Lung (tissue), 12 donors: ENCODE data around the gene TSKU. TPM values are rescaled to one million over a fixed set of nuclear protein-coding genes. Genes with fewer than 3 reads are reported as not detected.

Experiments used
- ATAC-seq: fragments of 200-7000 bp; cut with Tn5 transposase; one replicate; pipeline ENCODE4 v1.9.1; 2020; ENCODE audit warnings: moderate number of reproducible peaks; ENCODE audit not compliant: insufficient read depth, low FRiP score
- DNase-seq, 3 donors: peaks; one replicate each; pipeline ENCODE4 v3.0.0-alpha.2; 2013 to 2017
- H3K27ac ChIP-seq, 2 donors: one replicate each; pipeline ENCODE4 v1.5.1; 2013; ENCODE audit warnings: mild to moderate bottlenecking in 2 of 2, moderate library complexity in 2 of 2, control low read depth in 1 of 2, inconsistent platforms in 1 of 2, low read depth in 1 of 2, low read length in 1 of 2
- H3K27me3 ChIP-seq, 3 donors: one replicate each; pipeline ENCODE4 v1.5.1; 2013; ENCODE audit warnings: low read length in 2 of 3; ENCODE audit not compliant: control insufficient read depth in 3 of 3, insufficient read depth in 3 of 3
- H3K36me3 ChIP-seq, 4 donors: one replicate each; pipeline ENCODE4 v1.5.1; 2013; ENCODE audit warnings: low read length in 4 of 4, mild to moderate bottlenecking in 1 of 4, moderate library complexity in 1 of 4; ENCODE audit not compliant: control insufficient read depth in 4 of 4, insufficient read depth in 4 of 4
- H3K4me1 ChIP-seq, 5 donors: one replicate each; pipeline ENCODE4 v1.5.1; 2013; ENCODE audit warnings: low read length in 5 of 5, mild to moderate bottlenecking in 2 of 5, moderate library complexity in 1 of 5; ENCODE audit not compliant: control insufficient read depth in 5 of 5, insufficient read depth in 5 of 5
- H3K4me3 ChIP-seq: one replicate; pipeline ENCODE4 v1.5.1; 2013; ENCODE audit warnings: mild to moderate bottlenecking, control low read depth, moderate library complexity
- H3K9ac ChIP-seq, 2 donors: one replicate each; pipeline ENCODE4 v1.5.1; 2013; ENCODE audit warnings: low read length in 2 of 2, control low read depth in 1 of 2; ENCODE audit not compliant: insufficient read depth in 1 of 2
- H3K9me3 ChIP-seq, 4 donors: one replicate each; pipeline ENCODE4 v1.5.1; 2013; ENCODE audit warnings: low read length in 3 of 4, mild to moderate bottlenecking in 1 of 4, moderate library complexity in 1 of 4; ENCODE audit not compliant: control insufficient read depth in 4 of 4, insufficient read depth in 3 of 4
- CTCF ChIP-seq: IDR thresholded peaks from 2 replicates; pipeline ENCODE4 v1.5.1; 2012; ENCODE audit warnings: mild to moderate bottlenecking; ENCODE audit errors: control extremely low read depth, extremely low read depth
- WGBS, 2 donors: extraction: QIAGEN DNeasy Blood & Tissue Kit; methylation state at CpG; one replicate each; pipeline ENCODE4 v1.1.7; 2013; 5-methylcytosine and 5-hydroxymethylcytosine counted together
- polyA plus RNA-seq, 2 donors: library from polyadenylated mRNA; stranded (reverse); fragments of 200-250 nt; gene quantifications; one replicate each; pipeline ENCODE4 v1.2.1, GENCODE V29; 2013
- total RNA-seq, 2 donors: library from RNA; depleted of rRNA in 1 of 2; stranded (reverse); fragments of >200 nt in 1 of 2; gene quantifications; one replicate each; pipeline ENCODE4 v1.2.1, GENCODE V29; 2014 to 2021
- donor health status: control.
- donor health status: control.
- donor health status: Bipolar disorder and iron deficiency.
- donor health status: healthy.
- donor health status: DM: yes; HTN: yes; CAD: no.

The TSKU gene
- total and polyA plus RNA-seq, 4 donors, result 3.7 to 18.6 (median 11.6) TPM

- no peak overlapping the region for H3K4me3 ChIP-seq
- H3K27me3 ChIP-seq, result no peaks in the 10 kb centered on the region
- 87 to 92% methylated on average over 3 of the region's 3 CpGs for WGBS, 2 donors
- no peaks in the 10 kb centered on the region for H3K9me3 ChIP-seq
- H3K4me1 ChIP-seq, result peaks cover 0 to 40% (median 10%) of the 10 kb centered on the region in 5 donors
- TF ChIP-seq CTCF, result no peak
- DNase-seq, result no peak
- H3K9ac ChIP-seq, result no peak overlapping the region
- H3K36me3 ChIP-seq, result no peaks in the 10 kb centered on the region
- ATAC-seq, result no peak
- no peak overlapping the region for H3K27ac ChIP-seq
Measured at GRCh38 chr11:76802151-76802550, 19.0 kb downstream of the TSKU start.

- Histone ChIP-seq H3K9ac (no peak overlapping the region), H3K4me3 (no peak overlapping the region), H3K27me3 (no peaks in the 10 kb centered on the region), H3K4me1 (peaks cover 0 to 40% (median 10%) of the 10 kb centered on the region in 5 donors), H3K9me3 (no peaks in the 10 kb centered on the region), H3K36me3 (no peaks in the 10 kb centered on the region), H3K27ac (peak overlapping the region in 1 of 2 donors; percentile 46)
- 85 to 86% methylated on average over 4 of the region's 4 CpGs for WGBS, 2 donors
- no peak for TF ChIP-seq CTCF
- ATAC-seq (no peak), DNase-seq (no peak)
Measured at GRCh38 chr11:76802621-76803020, 19.5 kb downstream of the TSKU start.

- no peak for TF ChIP-seq CTCF
- H3K9ac ChIP-seq, result no peak overlapping the region
- no peak for DNase-seq
- peaks cover 0 to 40% (median 10%) of the 10 kb centered on the region in 5 donors for H3K4me1 ChIP-seq
- no peaks in the 10 kb centered on the region for H3K36me3 ChIP-seq
- H3K4me3 ChIP-seq, result no peak overlapping the region
- H3K27me3 ChIP-seq, result no peaks in the 10 kb centered on the region
- ATAC-seq, result no peak
- 25 to 41% methylated on average over 3 of the region's 3 CpGs for WGBS, 2 donors
- H3K27ac ChIP-seq, result no peak overlapping the region
- H3K9me3 ChIP-seq, result no peaks in the 10 kb centered on the region
Measured at GRCh38 chr11:76803023-76803422, 19.9 kb downstream of the TSKU start.

- H3K4me3 ChIP-seq, result no peak overlapping the region
- H3K9me3 ChIP-seq, result no peaks in the 10 kb centered on the region
- peaks cover 0 to 34% (median 10%) of the 10 kb centered on the region in 5 donors for H3K4me1 ChIP-seq
- no peak overlapping the region for H3K27ac ChIP-seq
- WGBS, 2 donors, result 76 to 83% methylated on average over 10 of the region's 10 CpGs
- ATAC-seq (no peak), DNase-seq (peak in 2 of 3 donors; percentile 12 to 47)
- no peak for TF ChIP-seq CTCF
- no peaks in the 10 kb centered on the region for H3K27me3 ChIP-seq
- H3K36me3 ChIP-seq, result no peaks in the 10 kb centered on the region
- H3K9ac ChIP-seq, result no peak overlapping the region
Measured at GRCh38 chr11:76803811-76804600, 20.9 kb downstream of the TSKU start.
